PFSK-1 (cell line): Measurements from ENCODE around the gene MEOX2.

ENCODE experiments used
- FOXP2 ChIP-seq: optimal IDR thresholded peaks from 2 replicates; pipeline ENCODE3; 2011; ENCODE audit warnings: borderline replicate concordance, control low read depth, inconsistent platforms; ENCODE audit not compliant: insufficient read depth; ENCODE audit errors: extremely low read length, extremely low read depth
- SIN3A ChIP-seq: IDR thresholded peaks from 2 replicates; pipeline ENCODE4 v1.6.1; 2012; ENCODE audit warnings: mild to moderate bottlenecking, low read length, moderate library complexity, borderline replicate concordance; ENCODE audit not compliant: insufficient read depth
- TAF1 ChIP-seq: IDR thresholded peaks from 2 replicates; pipeline ENCODE4 v1.6.1; 2012; ENCODE audit warnings: low read length, control low read depth, borderline replicate concordance; ENCODE audit not compliant: insufficient read depth

DNA sequence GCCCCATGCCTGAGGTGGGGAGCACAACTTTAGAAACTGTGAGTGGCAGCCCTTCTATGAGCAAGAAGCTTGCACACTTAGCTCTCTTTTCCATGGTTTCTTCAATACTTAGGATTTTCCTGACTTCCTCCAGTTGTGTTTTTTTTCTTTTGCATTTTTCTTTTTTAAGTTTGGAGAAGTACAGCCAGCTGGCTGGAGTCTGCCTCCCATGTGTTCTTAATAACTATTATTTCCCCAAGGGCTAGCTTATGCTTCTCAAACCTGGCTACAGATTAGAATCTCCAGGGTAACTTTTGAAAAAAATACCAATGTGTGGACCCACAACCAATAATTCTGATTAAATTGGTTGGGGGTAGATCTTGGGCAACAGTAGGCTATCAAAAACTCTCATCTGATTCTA lies 37.4 kb upstream of the MEOX2 start:
- TF ChIP-seq FOXP2 (no peak), SIN3A (no peak), TAF1 (no peak)
